B cell (primary cell): ENCODE measurements around the gene AFF3.

ENCODE experiments used
- EZH2 ChIP-seq: IDR thresholded peaks from 2 replicates; pipeline ENCODE4 v1.6.1; 2012; ENCODE audit warnings: borderline replicate concordance, low read depth, mild to moderate bottlenecking, moderate library complexity, low read length; ENCODE audit not compliant: insufficient read depth, poor library complexity, severe bottlenecking
- TF ChIP-seq, protein P1 (sequence below): fragments of 200-600 bp; IDR thresholded peaks from one replicate; pipeline ENCODE4 v1.8.0; 2022; ENCODE audit warnings: antibody characterized with exemption, mild to moderate bottlenecking

GRCh38 chr2:99831772-99832171, 310.6 kb downstream of the AFF3 start:
- TF ChIP-seq EZH2: no peak
- TF ChIP-seq, protein P1, sequence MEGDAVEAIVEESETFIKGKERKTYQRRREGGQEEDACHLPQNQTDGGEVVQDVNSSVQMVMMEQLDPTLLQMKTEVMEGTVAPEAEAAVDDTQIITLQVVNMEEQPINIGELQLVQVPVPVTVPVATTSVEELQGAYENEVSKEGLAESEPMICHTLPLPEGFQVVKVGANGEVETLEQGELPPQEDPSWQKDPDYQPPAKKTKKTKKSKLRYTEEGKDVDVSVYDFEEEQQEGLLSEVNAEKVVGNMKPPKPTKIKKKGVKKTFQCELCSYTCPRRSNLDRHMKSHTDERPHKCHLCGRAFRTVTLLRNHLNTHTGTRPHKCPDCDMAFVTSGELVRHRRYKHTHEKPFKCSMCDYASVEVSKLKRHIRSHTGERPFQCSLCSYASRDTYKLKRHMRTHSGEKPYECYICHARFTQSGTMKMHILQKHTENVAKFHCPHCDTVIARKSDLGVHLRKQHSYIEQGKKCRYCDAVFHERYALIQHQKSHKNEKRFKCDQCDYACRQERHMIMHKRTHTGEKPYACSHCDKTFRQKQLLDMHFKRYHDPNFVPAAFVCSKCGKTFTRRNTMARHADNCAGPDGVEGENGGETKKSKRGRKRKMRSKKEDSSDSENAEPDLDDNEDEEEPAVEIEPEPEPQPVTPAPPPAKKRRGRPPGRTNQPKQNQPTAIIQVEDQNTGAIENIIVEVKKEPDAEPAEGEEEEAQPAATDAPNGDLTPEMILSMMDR: no peak
